ENCODE measurements around the gene KAT2A.
A peak's percentile ranks its signal among the peaks of the same experiment; 100 is the strongest.

Gene KAT2A

DNA sequence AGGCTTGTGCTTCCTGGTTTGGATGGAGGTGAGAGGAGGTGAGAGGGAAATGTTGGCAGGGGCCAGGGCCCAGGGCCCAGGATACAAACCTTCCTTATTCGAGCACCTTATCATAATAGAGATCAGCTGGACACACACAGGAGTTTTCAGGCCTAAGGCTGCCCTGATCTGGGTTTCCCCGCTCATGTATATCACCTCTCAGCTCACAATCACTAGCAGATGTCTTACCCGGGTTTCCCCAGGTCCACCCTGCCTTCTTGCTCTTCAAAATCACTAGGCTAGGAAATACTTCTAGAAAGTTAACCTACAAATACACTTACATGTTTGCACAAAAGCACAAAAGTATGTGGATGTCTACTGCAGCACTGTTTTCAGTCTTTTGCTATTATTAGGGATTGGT is 5.7 kb upstream of the KAT2A start:
- TF ChIP-seq GATA3 (IDR thresholded peaks at IDR 0.05; ENCODE audit: low read depth, low read length): no peak
- peak; percentile 34; the same call in 1 of the 2 replicates for TF ChIP-seq GATA2 (IDR thresholded peaks at IDR 0.05; ENCODE audit: low read depth, low read length)

DNA sequence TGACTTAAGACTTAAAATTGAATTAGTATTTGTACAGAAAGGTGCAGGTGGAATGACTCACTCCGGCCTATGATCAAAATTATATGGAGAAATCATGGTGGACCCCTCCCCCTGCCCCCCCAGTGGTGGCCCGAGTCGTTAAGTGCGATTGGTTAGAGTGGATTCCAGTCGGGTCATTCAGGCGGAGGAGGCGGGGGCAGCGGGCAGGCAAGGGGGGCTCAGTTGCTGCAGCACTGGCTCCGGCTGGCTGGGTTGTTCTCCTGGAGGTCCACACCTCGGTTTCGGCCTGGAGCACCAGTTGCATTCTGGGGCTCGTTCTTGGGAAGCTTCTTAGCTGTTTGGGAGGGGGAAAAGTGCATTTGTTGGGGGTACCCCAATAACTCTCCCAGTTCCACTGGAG is 4.4 kb upstream of the KAT2A start:
- TF ChIP-seq GATA3 (IDR thresholded peaks at IDR 0.05; ENCODE audit: low read depth, low read length) (no peak), GATA2 (IDR thresholded peaks at IDR 0.05; ENCODE audit: low read depth, low read length) (no peak)

DNA sequence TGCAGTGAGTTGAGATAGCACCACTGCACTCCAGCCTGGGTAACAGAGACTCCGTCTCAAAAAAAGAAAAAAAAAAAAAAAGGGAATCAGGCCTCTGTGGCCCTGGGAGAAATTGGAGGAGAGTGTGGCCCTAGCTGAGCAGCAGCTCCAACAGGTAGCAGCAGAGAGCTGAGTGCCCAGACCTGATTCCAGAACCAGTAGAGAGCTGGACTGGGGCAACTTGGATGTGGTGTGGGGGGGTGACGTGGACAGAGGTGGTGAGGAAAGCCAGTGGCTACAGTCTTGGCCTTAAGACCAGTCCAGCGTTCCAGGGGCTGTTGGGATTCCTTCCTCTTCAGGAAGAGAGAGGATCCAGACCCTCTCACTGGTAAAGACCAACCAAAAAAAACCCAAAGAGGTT is 3.1 kb upstream of the KAT2A start:
- no peak for TF ChIP-seq GATA2 (IDR thresholded peaks at IDR 0.05; ENCODE audit: low read depth, low read length)

DNA sequence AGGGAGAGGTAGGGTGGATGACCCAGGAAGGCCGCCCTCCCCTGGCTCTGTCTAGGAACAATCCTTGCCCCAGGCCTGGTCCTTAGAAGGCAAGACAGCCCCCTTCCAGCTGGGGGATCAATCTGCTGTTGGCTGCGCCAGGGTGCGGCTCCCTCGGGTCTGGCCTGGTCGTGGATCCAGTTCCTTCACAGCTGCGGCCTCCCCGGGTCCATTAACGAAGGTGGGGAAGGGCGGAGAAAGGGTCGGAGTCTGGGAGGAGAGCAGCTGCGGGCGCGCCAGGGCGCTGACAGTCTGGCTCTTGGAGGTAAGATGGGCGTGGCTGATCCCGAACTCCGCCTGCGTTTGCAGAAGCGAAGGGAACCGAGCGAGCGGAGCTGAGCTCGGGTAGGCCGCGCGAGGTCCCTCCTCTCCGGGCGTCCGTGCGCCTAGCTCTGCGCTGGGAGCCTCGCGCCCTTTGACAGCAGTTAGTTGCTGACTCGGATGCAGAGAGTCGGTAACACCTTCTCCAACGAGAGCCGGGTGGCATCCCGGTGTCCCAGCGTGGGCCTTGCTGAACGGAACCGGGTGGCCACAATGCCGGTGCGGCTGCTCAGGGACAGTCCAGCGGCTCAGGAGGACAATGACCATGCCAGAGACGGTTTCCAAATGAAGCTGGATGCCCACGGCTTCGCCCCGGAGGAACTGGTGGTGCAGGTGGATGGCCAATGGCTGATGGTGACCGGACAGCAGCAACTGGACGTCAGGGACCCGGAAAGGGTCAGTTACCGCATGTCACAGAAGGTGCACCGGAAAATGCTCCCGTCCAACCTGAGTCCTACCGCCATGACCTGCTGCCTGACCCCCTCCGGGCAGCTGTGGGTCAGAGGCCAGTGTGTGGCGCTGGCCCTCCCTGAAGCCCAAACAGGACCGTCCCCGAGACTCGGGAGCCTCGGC is 1.5 kb upstream of the KAT2A start, which contains the start of gene HSPB9:
Gene HSPB9, plus strand, starts transcription at position 434 of the 933 bp plus-strand sequence. Its CDS starts 47 bp downstream, at position 481.
- TF ChIP-seq GATA2 (IDR thresholded peaks at IDR 0.05; ENCODE audit: low read depth, low read length): no peak
- no peak for TF ChIP-seq GATA3 (IDR thresholded peaks at IDR 0.05; ENCODE audit: low read depth, low read length)

DNA sequence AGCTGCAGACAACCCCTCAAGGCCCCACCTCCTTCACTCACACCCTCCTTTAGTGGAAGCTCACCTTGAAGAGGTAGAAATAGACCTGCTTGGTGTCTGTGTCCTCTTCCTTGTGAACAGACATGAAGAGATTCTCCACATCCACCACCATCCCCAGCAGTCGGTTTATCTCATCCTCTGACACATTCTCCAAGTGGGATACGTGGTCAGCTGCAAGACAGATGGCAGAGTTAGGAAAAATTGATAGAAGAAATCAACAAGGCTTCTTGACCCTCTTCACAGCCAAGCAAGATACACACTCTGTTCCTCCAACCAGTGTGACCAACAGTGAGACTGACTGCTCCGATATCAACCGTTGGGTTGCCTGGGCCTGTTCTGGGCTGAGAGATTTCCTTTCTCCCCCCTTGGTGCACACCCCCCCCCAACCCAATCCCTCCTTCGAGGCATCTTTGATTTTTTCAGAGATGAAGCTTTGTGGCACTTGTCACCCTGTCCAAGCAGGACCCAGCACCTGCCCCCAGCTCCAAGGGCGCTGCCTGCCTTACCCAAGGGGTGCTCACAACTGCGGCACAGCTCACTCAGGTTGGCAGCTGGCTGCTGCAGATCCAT is 902 bp downstream of the KAT2A start:
- no peak for TF ChIP-seq GATA3 (IDR thresholded peaks at IDR 0.05; ENCODE audit: low read depth, low read length)

DNA sequence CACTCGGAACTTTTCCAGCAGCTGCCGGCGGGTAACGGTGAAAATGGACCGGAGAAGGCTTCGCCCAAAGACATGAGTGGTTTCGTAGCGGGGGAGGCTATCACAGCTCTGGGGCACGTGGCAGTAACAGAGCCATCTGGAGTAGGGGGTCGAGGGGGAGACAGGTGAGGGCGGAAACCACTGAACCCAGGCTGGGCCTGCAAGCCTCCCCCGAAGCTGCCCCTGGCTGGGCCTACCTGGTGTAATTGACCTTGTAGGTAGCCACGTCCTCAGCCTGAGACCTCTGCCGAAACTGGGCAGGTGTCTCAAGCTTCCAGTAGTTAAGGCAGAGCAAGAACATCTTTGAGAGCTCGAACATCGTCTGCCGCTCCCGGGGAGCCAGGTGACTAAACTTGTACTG is 1.9 kb downstream of the KAT2A start:
- TF ChIP-seq GATA3 (IDR thresholded peaks at IDR 0.05; ENCODE audit: low read depth, low read length): no peak
- TF ChIP-seq GATA2 (IDR thresholded peaks at IDR 0.05; ENCODE audit: low read depth, low read length): no peak

DNA sequence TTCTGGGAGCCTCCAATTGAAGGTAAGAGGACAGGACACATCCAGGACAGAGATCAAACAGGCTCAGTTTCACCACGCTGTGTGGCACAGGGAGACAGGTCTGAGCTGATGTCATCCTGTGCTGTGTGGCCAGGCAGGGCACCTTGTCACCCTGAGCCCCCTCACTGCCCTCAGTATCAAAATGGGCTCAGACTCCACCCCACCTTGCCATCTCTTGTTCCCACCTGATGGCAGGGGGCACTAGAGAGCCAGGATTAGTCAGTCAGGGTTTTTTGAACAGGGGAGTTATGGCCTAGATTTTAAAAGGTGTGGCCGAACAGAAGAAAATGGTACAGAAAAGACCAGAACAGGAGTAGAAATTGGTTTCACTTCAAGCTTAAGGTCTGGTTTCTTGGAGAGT is 2.6 kb downstream of the KAT2A start:
- no peak for TF ChIP-seq GATA3 (IDR thresholded peaks at IDR 0.05; ENCODE audit: low read depth, low read length)
- TF ChIP-seq GATA2 (IDR thresholded peaks at IDR 0.05; ENCODE audit: low read depth, low read length): no peak

DNA sequence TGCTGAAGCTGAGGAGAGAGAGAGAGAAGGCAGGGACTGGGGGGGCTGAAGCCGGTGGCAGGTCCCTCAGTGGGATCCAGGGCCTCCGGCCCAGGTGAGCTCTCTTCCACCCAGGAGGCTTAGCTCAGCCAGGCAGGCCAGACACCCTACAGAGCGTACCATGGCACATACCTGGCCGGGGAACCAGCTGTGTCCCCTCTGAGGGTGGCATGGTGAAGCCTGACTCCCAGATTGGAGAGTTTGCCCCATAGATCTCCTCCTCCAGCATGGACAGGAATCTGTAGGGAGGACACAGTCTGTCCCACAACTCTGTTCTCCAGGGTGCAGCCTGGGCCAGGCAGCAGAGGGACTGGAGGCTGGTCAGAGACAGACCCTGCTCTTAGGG is 3.0 kb downstream of the KAT2A start:
- TF ChIP-seq GATA2 (IDR thresholded peaks at IDR 0.05; ENCODE audit: low read depth, low read length) (no peak), GATA3 (IDR thresholded peaks at IDR 0.05; ENCODE audit: low read depth, low read length) (no peak)

DNA sequence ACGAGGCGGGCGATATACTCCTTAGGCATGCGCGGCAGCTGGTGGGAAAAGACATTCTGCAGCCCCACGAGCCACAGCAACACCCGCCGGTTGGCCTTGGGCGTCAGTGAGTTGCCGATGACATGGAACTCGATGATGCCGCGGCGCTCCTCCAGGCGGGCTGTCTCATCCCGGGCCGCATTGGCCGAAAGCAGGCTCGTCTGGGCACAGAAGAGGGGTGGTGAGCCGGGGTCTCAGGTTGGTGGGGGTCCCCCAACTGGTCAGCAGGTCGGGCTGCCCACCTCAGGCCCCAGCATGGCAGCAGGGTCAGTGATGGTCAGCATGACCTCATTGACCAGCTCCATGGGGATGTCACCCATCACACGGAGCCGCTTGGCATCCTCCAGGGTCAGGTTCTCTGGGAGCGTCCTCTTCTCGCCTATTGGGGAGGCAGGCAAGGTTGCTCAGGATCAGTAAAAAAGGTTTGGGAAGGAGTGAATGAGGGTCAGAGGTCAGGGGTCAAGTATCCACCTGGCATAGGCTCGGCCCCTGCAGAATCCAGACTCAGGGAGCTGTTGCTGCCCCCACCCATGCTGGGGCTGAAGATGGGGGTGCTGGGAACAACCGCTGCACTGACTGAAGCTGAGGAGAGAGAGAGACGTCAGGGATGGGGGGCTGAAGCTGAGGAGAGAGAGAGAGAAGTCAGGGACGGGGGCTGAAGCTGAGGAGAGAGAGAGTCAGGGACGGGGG is 3.6 kb downstream of the KAT2A start:
- TF ChIP-seq GATA2 (IDR thresholded peaks at IDR 0.05; ENCODE audit: low read depth, low read length): no peak
- no peak for TF ChIP-seq GATA3 (IDR thresholded peaks at IDR 0.05; ENCODE audit: low read depth, low read length)

DNA sequence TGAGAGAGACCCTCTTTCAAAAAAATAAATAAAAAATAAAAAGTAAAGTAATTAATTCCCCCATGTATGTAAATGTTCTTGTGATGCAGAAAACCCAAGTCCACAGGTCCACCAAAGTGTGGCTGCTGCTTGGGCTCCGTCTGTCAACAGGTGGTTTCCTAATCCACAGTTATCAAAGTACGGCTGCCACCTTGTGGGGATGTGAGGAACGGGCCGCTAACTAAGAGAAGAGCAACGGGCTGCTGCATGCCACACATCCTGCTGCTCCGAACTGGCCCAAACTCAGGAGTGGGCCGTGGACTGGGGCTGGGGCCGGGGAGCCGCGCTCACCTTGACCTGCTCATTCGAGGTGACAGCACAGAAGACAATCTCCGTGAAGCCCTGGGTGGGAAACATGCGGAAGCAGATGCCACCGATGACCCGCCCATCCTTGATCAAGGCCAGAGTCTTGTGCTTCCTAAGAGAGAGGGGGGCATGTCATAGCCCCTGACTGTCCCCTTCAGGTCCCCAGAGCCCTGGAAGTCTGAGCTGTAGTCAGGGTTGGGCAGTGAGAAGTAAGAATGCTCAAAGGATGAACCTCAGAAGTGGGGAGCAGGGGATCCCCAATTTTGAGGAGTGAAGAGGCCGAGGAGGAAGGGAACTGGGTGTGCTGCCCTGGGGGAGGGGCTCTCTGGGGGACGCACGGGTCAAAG is 4.3 kb downstream of the KAT2A start:
- TF ChIP-seq GATA2 (IDR thresholded peaks at IDR 0.05; ENCODE audit: low read depth, low read length) (no peak), GATA3 (IDR thresholded peaks at IDR 0.05; ENCODE audit: low read depth, low read length) (no peak)

DNA sequence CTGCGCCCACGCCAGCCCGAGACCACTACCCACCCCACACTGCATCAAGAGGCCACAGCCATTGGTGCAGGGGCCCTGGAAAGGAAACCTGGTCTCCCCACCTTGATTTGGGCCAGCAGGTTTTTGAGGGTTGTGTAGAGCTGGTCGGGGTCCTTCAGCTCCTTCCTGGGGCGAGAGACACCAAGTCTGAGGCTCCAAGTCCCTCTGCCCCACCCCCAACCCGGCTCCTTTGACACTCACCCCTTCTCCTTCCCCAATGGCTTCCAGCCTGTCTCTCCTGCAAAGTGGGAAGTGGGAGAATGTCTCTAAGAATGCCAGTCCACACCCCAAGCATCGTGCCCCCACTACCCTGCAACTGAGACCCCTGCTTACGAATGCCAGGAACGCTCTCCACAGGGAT is 7.0 kb downstream of the KAT2A start:
- TF ChIP-seq GATA2 (IDR thresholded peaks at IDR 0.05; ENCODE audit: low read depth, low read length): no peak
- no peak for TF ChIP-seq GATA3 (IDR thresholded peaks at IDR 0.05; ENCODE audit: low read depth, low read length)

DNA sequence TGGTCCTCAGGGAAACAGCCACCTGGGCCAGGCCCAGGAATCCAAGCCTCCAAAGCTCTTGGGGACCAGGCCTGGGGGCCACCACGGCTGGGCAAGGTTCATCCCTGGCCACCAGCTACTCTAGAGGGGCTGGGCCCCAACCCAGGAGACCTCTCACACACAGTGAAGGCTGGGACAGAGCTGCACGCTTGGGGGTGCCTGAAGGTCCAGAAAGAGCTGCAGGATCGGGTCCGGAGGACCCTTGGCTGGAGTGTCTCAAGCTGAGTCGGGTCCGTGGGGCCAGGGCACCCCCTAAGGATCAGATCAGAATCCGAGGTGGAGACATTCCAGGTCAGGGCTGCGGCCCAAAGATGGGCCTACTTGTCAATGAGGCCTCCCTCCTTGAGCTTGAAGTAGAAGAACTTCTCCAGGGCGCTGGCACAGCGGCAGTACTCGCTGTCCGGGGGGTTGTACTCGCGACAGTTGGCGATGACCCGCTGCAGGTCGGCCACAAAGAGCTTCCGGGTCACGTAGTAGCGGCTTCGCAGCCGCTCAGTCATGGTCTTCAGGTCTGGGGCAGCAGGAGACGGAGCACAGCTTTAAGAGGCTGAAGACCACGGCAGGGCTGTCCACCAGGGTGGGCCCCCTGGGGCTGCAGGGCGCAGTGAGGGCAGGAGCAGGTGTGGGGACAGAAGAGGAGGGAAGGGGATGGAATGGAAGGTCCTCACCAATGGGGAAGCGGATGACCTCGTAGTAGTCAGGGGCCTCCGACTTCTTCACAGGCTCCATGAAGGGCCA is 7.7 kb downstream of the KAT2A start:
- no peak for TF ChIP-seq GATA2 (IDR thresholded peaks at IDR 0.05; ENCODE audit: low read depth, low read length)
- TF ChIP-seq GATA3 (IDR thresholded peaks at IDR 0.05; ENCODE audit: low read depth, low read length): no peak

DNA sequence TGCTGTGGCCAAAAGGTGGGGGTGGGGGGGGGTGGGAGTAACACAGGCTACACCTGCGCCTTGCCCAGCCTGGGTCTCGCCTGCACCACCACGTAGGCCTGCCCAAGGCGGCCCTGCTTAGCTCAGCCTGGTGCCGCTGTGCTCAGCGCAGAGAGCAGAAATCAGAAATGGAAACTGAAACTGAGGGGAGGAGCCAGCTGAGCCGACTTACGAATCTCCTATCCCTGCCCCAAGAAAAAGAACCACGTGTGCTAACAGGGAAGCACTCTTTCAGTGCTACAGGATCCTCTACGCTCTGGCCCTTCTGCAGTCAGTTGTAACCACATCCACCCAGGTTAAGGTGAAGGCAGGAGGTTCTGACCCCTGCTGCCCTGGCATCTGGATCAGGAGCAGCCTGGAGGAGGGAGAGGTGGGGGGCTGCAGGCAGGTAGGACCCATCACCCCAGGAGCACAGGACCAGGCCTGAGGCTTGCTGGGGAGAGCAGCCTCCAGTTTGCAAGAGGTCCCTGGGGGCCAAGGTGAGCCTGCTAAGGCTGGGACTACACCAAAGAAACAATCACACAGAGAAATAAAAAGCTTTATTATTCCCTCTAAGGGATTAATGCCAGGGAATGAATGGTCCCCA is 8.5 kb downstream of the KAT2A start, which contains the start of gene DHX58:
Gene DHX58, minus strand, starts transcription at position 163 of the 625 bp plus-strand sequence. CDS start 822 bp downstream, outside the sequence.
- TF ChIP-seq GATA2 (IDR thresholded peaks at IDR 0.05; ENCODE audit: low read depth, low read length) (no peak), GATA3 (IDR thresholded peaks at IDR 0.05; ENCODE audit: low read depth, low read length) (no peak)
